Stimulated activated CD4-positive, alpha-beta T cell treated with anti-CD3 and anti-CD28 coated beads, Interleukin-12 subunit alpha, Interleukin-12 subunit beta, amount 100 ng/mL, for 48 hours (primary cell): ENCODE measurements around the gene HSD11B1.

ENCODE experiments used
- DNase-seq, 3 donors: peaks; one replicate each; pipeline ENCODE4 v3.0.0-alpha.2; 2020; ENCODE audit warnings: low read depth in 2 of 3, low spot score in 1 of 3

Gene HSD11B1

GRCh38 chr1:209751627-209752231, 47.1 kb downstream of the HSD11B1 start:
- DNase-seq: peak in 1 of 3 donors; percentile 47

GRCh38 chr1:209752890-209753289, 48.2 kb downstream of the HSD11B1 start:
- no peak for DNase-seq

- DNase-seq: no peak
Measured at GRCh38 chr1:209755256-209755655, 50.6 kb downstream of the HSD11B1 start.

GRCh38 chr1:209755926-209756614, 51.4 kb downstream of the HSD11B1 start, which contains the start of gene TRAF3IP3:
TRAF3IP3 (plus strand) TSS chr1:209756053; CDS start chr1:209760040, 3,987 bp downstream.
- DNase-seq: peak; percentile 73 to 78 (median 76)

- DNase-seq: no peak
Measured at GRCh38 chr1:209756615-209757445, 52.2 kb downstream of the HSD11B1 start.

GRCh38 chr1:209758400-209758799, 53.8 kb downstream of the HSD11B1 start:
- no peak for DNase-seq

GRCh38 chr1:209759829-209760359, 55.2 kb downstream of the HSD11B1 start:
- DNase-seq: no peak

- no peak for DNase-seq
Measured at GRCh38 chr1:209761011-209761635, 56.5 kb downstream of the HSD11B1 start.

GRCh38 chr1:209766051-209766450, 61.4 kb downstream of the HSD11B1 start:
- no peak for DNase-seq

GRCh38 chr1:209767096-209767495, 62.5 kb downstream of the HSD11B1 start:
- no peak for DNase-seq

GRCh38 chr1:209767706-209768105, 63.1 kb downstream of the HSD11B1 start:
- DNase-seq: no peak

GRCh38 chr1:209768354-209768774, 63.7 kb downstream of the HSD11B1 start:
- DNase-seq: peak; percentile 74 to 84 (median 75)

GRCh38 chr1:209769171-209769904, 64.7 kb downstream of the HSD11B1 start:
- DNase-seq: peak; percentile 64 to 73 (median 67)

- DNase-seq: no peak
Measured at GRCh38 chr1:209769971-209770370, 65.3 kb downstream of the HSD11B1 start.

- DNase-seq: no peak
Measured at GRCh38 chr1:209770636-209771415, 66.2 kb downstream of the HSD11B1 start.

- DNase-seq: no peak
Measured at GRCh38 chr1:209772126-209772525, 67.5 kb downstream of the HSD11B1 start.

GRCh38 chr1:209774592-209774991, 69.9 kb downstream of the HSD11B1 start:
- DNase-seq: no peak

- no peak for DNase-seq
Measured at GRCh38 chr1:209775678-209776077, 71.0 kb downstream of the HSD11B1 start.

- no peak for DNase-seq
Measured at GRCh38 chr1:209777587-209777986, 72.9 kb downstream of the HSD11B1 start.

GRCh38 chr1:209778102-209778501, 73.5 kb downstream of the HSD11B1 start:
- DNase-seq: no peak
